GM12892 (cell line): ENCODE measurements around the gene TTC33.
"Not testable (repeated sequence)": the region's sequence is repeated elsewhere in the genome, so short reads cannot be mapped to it uniquely, and the experiment has no call there.

Experiments used
- POLR2A ChIP-seq: IDR thresholded peaks from 2 replicates; pipeline ENCODE4 v1.6.1; 2011; ENCODE audit warnings: low read depth, low read length, control low read depth
- POLR2AphosphoS5 ChIP-seq: IDR thresholded peaks from 2 replicates; pipeline ENCODE4 v1.6.1; 2011; ENCODE audit warnings: low read depth, low read length, control low read depth

GRCh38 chr5:40788941-40789340 lies 33.2 kb upstream of the TTC33 start:
- TF ChIP-seq POLR2A, POLR2AphosphoS5: not testable (repeated sequence)
